Body of pancreas (tissue), 4 donors: ENCODE results near the gene POMC.

Source experiments
- POLR2A ChIP-seq, 3 donors: fragments of 450-650 bp; IDR thresholded peaks; one replicate each; pipeline ENCODE4 v1.6.1; 2016; ENCODE audit warnings: antibody characterized with exemption in 3 of 3, mild to moderate bottlenecking in 2 of 3
- TF ChIP-seq, protein P1 (sequence below), 7 experiments: fragments of 450-650 bp in 4 of 7; fragments of 200-600 bp in 3 of 7; sonication (generic) in 3 of 7; IDR thresholded peaks; one replicate each; pipeline ENCODE4 v1.5.1; 2016 to 2019; ENCODE audit warnings: antibody characterized with exemption in 7 of 7

DNA sequence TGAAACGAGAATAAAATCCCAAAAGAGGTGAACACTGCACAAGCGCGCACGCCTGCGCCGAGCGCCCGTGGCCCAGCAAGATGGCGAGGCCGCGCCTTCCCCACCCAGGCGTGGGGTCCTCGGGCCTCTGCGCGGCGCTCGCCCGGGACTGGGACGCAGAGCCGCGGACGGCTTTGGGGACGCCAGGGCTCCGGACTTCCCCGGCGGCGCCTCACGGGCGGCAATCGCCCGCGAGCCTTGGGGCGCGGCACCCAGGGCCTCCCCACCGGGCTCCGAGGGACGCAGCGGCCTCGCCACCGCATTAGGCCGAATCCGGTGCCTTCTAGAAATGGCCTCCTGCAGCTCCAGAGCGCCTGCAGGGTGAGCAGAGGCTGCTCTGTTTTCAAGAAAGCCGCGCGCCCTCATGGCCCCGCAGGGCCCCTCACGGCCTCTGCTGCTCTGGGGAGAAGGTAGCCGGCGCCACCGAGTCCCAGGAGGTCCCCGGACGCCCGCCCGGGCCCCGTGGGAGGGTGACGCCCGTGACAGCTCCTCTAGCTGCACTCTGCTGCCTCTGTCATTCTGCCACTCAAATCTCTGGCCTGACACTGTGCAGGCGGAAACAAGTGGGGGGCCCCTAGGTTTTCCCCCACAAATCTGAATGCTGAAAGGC, 35.9 kb upstream of the POMC start:
- TF ChIP-seq, protein P1, sequence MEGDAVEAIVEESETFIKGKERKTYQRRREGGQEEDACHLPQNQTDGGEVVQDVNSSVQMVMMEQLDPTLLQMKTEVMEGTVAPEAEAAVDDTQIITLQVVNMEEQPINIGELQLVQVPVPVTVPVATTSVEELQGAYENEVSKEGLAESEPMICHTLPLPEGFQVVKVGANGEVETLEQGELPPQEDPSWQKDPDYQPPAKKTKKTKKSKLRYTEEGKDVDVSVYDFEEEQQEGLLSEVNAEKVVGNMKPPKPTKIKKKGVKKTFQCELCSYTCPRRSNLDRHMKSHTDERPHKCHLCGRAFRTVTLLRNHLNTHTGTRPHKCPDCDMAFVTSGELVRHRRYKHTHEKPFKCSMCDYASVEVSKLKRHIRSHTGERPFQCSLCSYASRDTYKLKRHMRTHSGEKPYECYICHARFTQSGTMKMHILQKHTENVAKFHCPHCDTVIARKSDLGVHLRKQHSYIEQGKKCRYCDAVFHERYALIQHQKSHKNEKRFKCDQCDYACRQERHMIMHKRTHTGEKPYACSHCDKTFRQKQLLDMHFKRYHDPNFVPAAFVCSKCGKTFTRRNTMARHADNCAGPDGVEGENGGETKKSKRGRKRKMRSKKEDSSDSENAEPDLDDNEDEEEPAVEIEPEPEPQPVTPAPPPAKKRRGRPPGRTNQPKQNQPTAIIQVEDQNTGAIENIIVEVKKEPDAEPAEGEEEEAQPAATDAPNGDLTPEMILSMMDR (IDR thresholded peaks at IDR 0.05), result no peak
- TF ChIP-seq POLR2A (IDR thresholded peaks at IDR 0.05), result no peak
